IMR-90 (cell line): ENCODE data around the gene PRSS8. TPM values are rescaled to one million over a fixed set of nuclear protein-coding genes. Genes with fewer than 3 reads are reported as not detected.

Experiments used
- ATAC-seq: fragments of 200-7000 bp; cut with Tn5 transposase; 2 replicates; pipeline ENCODE4 v1.9.1; 2020; ENCODE audit warnings: low read depth, mild to moderate bottlenecking, moderate library complexity
- BruUV-seq: library from RNA; stranded (reverse); fragments of 400-500 nt; replicated peaks from 2 replicates; lab custom pipeline; 2021; lab: Mats Ljungman, UMichigan
- CTCF ChIA-PET: fragments of 300-600 bp; formaldehyde crosslinking; extraction: SDS; loops from one replicate; lab custom pipeline; 2021; ENCODE audit warnings: antibody characterized with exemption; lab: Yijun Ruan, JAX
- POLR2A ChIA-PET: fragments of 300-600 bp; sonication (Branson Sonifier 250); formaldehyde crosslinking; loops from one replicate; lab custom pipeline; 2022; ENCODE audit warnings: antibody characterized with exemption; ENCODE audit not compliant: unreplicated experiment; lab: Charles Lee
- DNase-seq: peaks from one replicate; pipeline ENCODE4 v3.0.0; 2013
- H2AFZ ChIP-seq: replicated peaks from 2 replicates; pipeline ENCODE3; 2013; ENCODE audit warnings: low read length, mild to moderate bottlenecking; ENCODE audit not compliant: poor library complexity
- H2AK5ac ChIP-seq: 2 replicates; pipeline ENCODE4 v1.6.1; 2013; ENCODE audit warnings: low read depth, low read length, inconsistent platforms
- H2AK9ac ChIP-seq: replicated peaks from 2 replicates; pipeline ENCODE3; 2013; ENCODE audit warnings: mild to moderate bottlenecking, low read depth, low read length, moderate library complexity; ENCODE audit not compliant: poor library complexity
- H2BK120ac ChIP-seq: 2 replicates; pipeline ENCODE4 v1.6.1; 2013; ENCODE audit warnings: low read depth, low read length, inconsistent platforms
- H2BK15ac ChIP-seq: 3 replicates; pipeline ENCODE4 v1.6.1; 2013; ENCODE audit warnings: low read depth, low read length, inconsistent platforms
- H2BK20ac ChIP-seq: 2 replicates; pipeline ENCODE4 v1.6.1; 2013; ENCODE audit warnings: low read depth, mild to moderate bottlenecking, inconsistent platforms, low read length, moderate library complexity
- H2BK5ac ChIP-seq: 2 replicates; pipeline ENCODE4 v1.6.1; 2013; ENCODE audit warnings: mild to moderate bottlenecking, low read depth, low read length, inconsistent platforms; ENCODE audit not compliant: poor library complexity, severe bottlenecking
- H3K14ac ChIP-seq: replicated peaks from 2 replicates; pipeline ENCODE4 v1.6.1; 2013; ENCODE audit warnings: low read depth, low read length, inconsistent platforms
- H3K18ac ChIP-seq: 2 replicates; pipeline ENCODE4 v1.6.1; 2013; ENCODE audit warnings: low read depth, low read length, control low read depth
- H3K23ac ChIP-seq: 2 replicates; pipeline ENCODE4 v1.6.1; 2013; ENCODE audit warnings: low read depth, low read length, inconsistent platforms
- H3K27ac ChIP-seq: 2 replicates; pipeline ENCODE4 v1.5.1; 2013; ENCODE audit warnings: mild to moderate bottlenecking, control low read depth, low read length; ENCODE audit not compliant: insufficient read depth
- H3K27me3 ChIP-seq: 2 replicates; pipeline ENCODE4 v1.6.1; 2013; ENCODE audit warnings: low read length; ENCODE audit not compliant: control insufficient read depth, insufficient read depth
- H3K36me3 ChIP-seq: 2 replicates; pipeline ENCODE4 v1.6.1; 2013; ENCODE audit warnings: low read length, mixed read lengths; ENCODE audit not compliant: control insufficient read depth, insufficient read depth
- H3K4ac ChIP-seq: 2 replicates; pipeline ENCODE4 v1.6.1; 2013; ENCODE audit warnings: low read depth, low read length, inconsistent platforms
- H3K4me1 ChIP-seq: 2 replicates; pipeline ENCODE4 v1.6.1; 2013; ENCODE audit warnings: low read length, mixed read lengths; ENCODE audit not compliant: control insufficient read depth, insufficient read depth
- H3K4me2 ChIP-seq: 2 replicates; pipeline ENCODE4 v1.6.1; 2013; ENCODE audit warnings: low read depth, mild to moderate bottlenecking, control low read depth, low read length, moderate library complexity
- H3K4me3 ChIP-seq: 2 replicates; pipeline ENCODE4 v1.5.1; 2013; ENCODE audit warnings: low read depth, mild to moderate bottlenecking, control low read depth, low read length, moderate library complexity; ENCODE audit not compliant: insufficient read depth
- H3K56ac ChIP-seq: 2 replicates; pipeline ENCODE4 v1.6.1; 2013; ENCODE audit warnings: low read length, inconsistent platforms; ENCODE audit not compliant: insufficient read depth; ENCODE audit errors: extremely low read depth
- H3K79me1 ChIP-seq, 2 experiments: 2 replicates each; pipeline ENCODE4 v1.6.1; 2013; ENCODE audit warnings: low read length in 2 of 2, inconsistent platforms in 1 of 2, low read depth in 1 of 2
- H3K9ac ChIP-seq: 2 replicates; pipeline ENCODE4 v1.6.1; 2013; ENCODE audit warnings: low read depth, low read length, control low read depth
- H3K9me1 ChIP-seq: 2 replicates; pipeline ENCODE4 v1.6.1; 2013; ENCODE audit warnings: low read length, inconsistent platforms; ENCODE audit not compliant: insufficient read depth
- H3K9me3 ChIP-seq: 2 replicates; pipeline ENCODE4 v1.6.1; 2013; ENCODE audit warnings: low read length; ENCODE audit not compliant: control insufficient read depth, insufficient read depth
- H4K20me1 ChIP-seq: 2 replicates; pipeline ENCODE4 v1.6.1; 2013; ENCODE audit warnings: low read length, inconsistent platforms; ENCODE audit not compliant: insufficient read depth
- H4K5ac ChIP-seq: 2 replicates; pipeline ENCODE4 v1.6.1; 2013; ENCODE audit warnings: mild to moderate bottlenecking, low read depth, low read length, control low read depth
- H4K8ac ChIP-seq, 2 experiments: 2 replicates each; pipeline ENCODE4 v1.6.1; 2013; ENCODE audit warnings: low read depth in 2 of 2, low read length in 2 of 2, control low read depth in 1 of 2, inconsistent platforms in 1 of 2
- H4K91ac ChIP-seq: 2 replicates; pipeline ENCODE4 v1.6.1; 2013; ENCODE audit warnings: low read depth, low read length, inconsistent platforms; ENCODE audit not compliant: insufficient read depth
- BHLHE40 ChIP-seq: fragments of 150-350 bp; IDR thresholded peaks from 2 replicates; pipeline ENCODE4 v1.6.1; 2016; ENCODE audit warnings: mild to moderate bottlenecking, low read depth, low read length
- MAZ ChIP-seq: IDR thresholded peaks from 2 replicates; pipeline ENCODE4 v1.6.1; 2012; ENCODE audit warnings: low read depth, mild to moderate bottlenecking, low read length, improper control_type of control experiment, moderate library complexity, borderline replicate concordance
- MXI1 ChIP-seq: IDR thresholded peaks from 2 replicates; pipeline ENCODE4 v1.6.1; 2012; ENCODE audit warnings: low read depth, mild to moderate bottlenecking, low read length, moderate library complexity, borderline replicate concordance
- NFE2L2 ChIP-seq: fragments of 150-350 bp; IDR thresholded peaks from 2 replicates; pipeline ENCODE4 v1.6.1; 2016; ENCODE audit warnings: low read depth, mild to moderate bottlenecking, low read length
- RCOR1 ChIP-seq: IDR thresholded peaks from 2 replicates; pipeline ENCODE4 v1.6.1; 2012; ENCODE audit warnings: mild to moderate bottlenecking, low read length, improper control_type of control experiment; ENCODE audit not compliant: insufficient replicate concordance
- WGBS, 2 experiments: methylation state at CpG; one replicate each; pipeline versions ENCODE4 v1.1.5 to v1.1.7; 2013; ENCODE audit warnings: missing lambda C conversion rate in 2 of 2; ENCODE audit not compliant: insufficient read length in 1 of 2; ENCODE audit errors: extremely low coverage in 2 of 2; 5-methylcytosine and 5-hydroxymethylcytosine counted together
- dilution Hi-C: fragments of 300-500 bp; cut with HindIII; formaldehyde crosslinking; loops from one replicate; pipeline ENCODE4 v1.14.3; 2018; ENCODE audit warnings: low sequenced_read_pairs; ENCODE audit not compliant: unreplicated experiment
- in situ Hi-C: fragments of 300-500 bp; cut with MboI; formaldehyde crosslinking; loops from 3 replicates; pipeline ENCODE4 v1.14.3; 2019; ENCODE audit warnings: low sequenced_read_pairs, inconsistent platforms, mixed read lengths
- intact Hi-C: fragments of 100-400 bp; cut with micrococcal nuclease; formaldehyde crosslinking; loops from 2 replicates; pipeline ENCODE4 v1.10.0; 2022
- polyA plus RNA-seq, 3 experiments: library from polyadenylated mRNA; depleted of rRNA; stranded (reverse); fragments of >200 nt; gene quantifications; 2 replicates each; pipeline ENCODE4 v1.2.3, GENCODE V29; 2012; ENCODE audit warnings: low replicate concordance in 1 of 3
- total RNA-seq: library from RNA; depleted of rRNA; stranded (reverse); fragments of >200 nt; gene quantifications from 2 replicates; pipeline ENCODE4 v1.2.3, GENCODE V29; 2012
- TF ChIP-seq, protein P1 (sequence below): conservative IDR thresholded peaks from 2 replicates; pipeline ENCODE4 v1.5.1; 2012; ENCODE audit warnings: mild to moderate bottlenecking, low read depth, low read length, improper control_type of control experiment

PRSS8 gene
- total and polyA plus RNA-seq, 2 of the 4 experiments (the other 2 are of a cell fraction), result not detected

DNA sequence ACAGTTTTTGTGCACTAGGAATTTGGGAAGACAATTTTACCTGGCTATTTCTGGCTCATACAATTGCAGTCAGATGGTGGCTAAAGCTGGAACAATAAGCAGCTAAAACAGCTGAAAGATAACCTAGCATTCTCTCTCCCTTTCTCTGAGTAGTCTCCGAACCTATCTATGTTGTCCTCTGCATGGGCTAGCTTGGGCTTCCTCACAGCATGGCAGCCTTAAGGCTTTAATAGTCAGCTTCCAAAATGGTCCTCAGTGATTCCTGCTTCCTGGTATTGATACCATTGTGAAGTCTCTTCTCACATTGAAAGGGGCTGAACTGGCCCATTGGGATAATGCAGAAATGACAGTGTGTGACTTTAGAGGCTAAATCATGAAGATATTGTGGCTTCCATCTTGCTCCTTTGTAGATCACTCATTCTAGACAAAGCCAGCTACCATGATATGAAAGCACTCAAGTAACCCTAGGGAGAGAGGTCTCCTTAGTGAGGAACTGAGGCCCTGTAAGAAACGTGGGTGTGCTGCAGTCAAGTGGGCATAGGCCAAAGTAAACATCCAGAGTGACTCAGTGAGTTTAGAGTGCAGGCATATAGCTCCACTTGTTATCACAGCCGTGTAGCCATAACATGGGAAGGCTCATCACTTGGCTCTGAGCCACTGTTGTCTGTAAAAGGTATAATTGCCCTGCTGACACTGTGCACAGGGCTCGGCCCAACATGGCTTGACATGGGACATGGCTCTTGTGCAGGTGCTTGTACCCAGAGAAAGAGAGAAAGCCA lies 35.5 kb downstream of the PRSS8 start:
- H3K23ac ChIP-seq, result no peak overlapping the region
- intact Hi-C loops, result no loop called here
- dilution Hi-C loops, result no loop called here
- no peaks in the 10 kb centered on the region for H3K36me3 ChIP-seq
- TF ChIP-seq MXI1, result no peak
- TF ChIP-seq NFE2L2, result peak; percentile 16; the same call in 1 of the 2 replicates
- TF ChIP-seq, protein P1, sequence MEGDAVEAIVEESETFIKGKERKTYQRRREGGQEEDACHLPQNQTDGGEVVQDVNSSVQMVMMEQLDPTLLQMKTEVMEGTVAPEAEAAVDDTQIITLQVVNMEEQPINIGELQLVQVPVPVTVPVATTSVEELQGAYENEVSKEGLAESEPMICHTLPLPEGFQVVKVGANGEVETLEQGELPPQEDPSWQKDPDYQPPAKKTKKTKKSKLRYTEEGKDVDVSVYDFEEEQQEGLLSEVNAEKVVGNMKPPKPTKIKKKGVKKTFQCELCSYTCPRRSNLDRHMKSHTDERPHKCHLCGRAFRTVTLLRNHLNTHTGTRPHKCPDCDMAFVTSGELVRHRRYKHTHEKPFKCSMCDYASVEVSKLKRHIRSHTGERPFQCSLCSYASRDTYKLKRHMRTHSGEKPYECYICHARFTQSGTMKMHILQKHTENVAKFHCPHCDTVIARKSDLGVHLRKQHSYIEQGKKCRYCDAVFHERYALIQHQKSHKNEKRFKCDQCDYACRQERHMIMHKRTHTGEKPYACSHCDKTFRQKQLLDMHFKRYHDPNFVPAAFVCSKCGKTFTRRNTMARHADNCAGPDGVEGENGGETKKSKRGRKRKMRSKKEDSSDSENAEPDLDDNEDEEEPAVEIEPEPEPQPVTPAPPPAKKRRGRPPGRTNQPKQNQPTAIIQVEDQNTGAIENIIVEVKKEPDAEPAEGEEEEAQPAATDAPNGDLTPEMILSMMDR, result no peak
- TF ChIP-seq BHLHE40, result no peak
- no peak for TF ChIP-seq MAZ
- TF ChIP-seq RCOR1, result no peak
- ATAC-seq (peak; percentile 60), DNase-seq (peak; percentile 82)
- no TSS peak for BruUV-seq
- in situ Hi-C loops, result no loop called here
- no peak overlapping the region for H2BK120ac ChIP-seq
- no peak overlapping the region for H3K4me3 ChIP-seq
- ChIA-PET POLR2A (no interaction called here), CTCF (interaction anchor here (0.6 to 1.6 kb wide), 4 partner anchors 14 to 567 kb away, joined by 3 to 4 read pairs (median 4); partner anchors contain the start of gene KAT8)
- no peak overlapping the region for H3K56ac ChIP-seq
- H4K91ac ChIP-seq, result no peak overlapping the region
- no peak overlapping the region for H3K27ac ChIP-seq
- 0 out of 4 replicates have a peak, but pooled peaks cover 0 to 7% of the 10 kb centered on the region in 2 experiments for H3K79me1 ChIP-seq
- H4K5ac ChIP-seq, result no peak overlapping the region
- H2BK5ac ChIP-seq, result no peak overlapping the region
- H3K9me3 ChIP-seq, result peaks cover 4% of the 10 kb centered on the region
- no peak overlapping the region for H3K4me2 ChIP-seq
- H2AK5ac ChIP-seq, result peak overlapping the region; percentile 43; the same call in 1 of the 2 replicates
- H3K27me3 ChIP-seq, result no peaks in the 10 kb centered on the region
- peak overlapping the region; percentile 4 for H2AFZ ChIP-seq
- peak overlapping the region; percentile 1 for H2BK20ac ChIP-seq
- H3K4ac ChIP-seq, result no peak overlapping the region
- H3K14ac ChIP-seq, result no peak overlapping the region
- H2AK9ac ChIP-seq, result no peak overlapping the region
- H4K8ac ChIP-seq, result no peak overlapping the region
- H3K18ac ChIP-seq, result no peak overlapping the region
- peaks cover 8% of the 10 kb centered on the region; the same call in 1 of the 2 replicates for H3K9me1 ChIP-seq
- no peak overlapping the region for H2BK15ac ChIP-seq
- H3K4me1 ChIP-seq, result no peaks in the 10 kb centered on the region
- no peaks in the 10 kb centered on the region for H4K20me1 ChIP-seq
- 33% methylated on average over 2 of the region's 4 CpGs; no CpG with 5 or more reads in 1 of the 2 experiments for WGBS, 2 experiments
- no peak overlapping the region for H3K9ac ChIP-seq
